ENCODE data around the gene CCHCR1. TPM values are rescaled to one million over a fixed set of nuclear protein-coding genes. Genes with fewer than 3 reads are reported as not detected.

CCHCR1 gene
- polyA plus RNA-seq, 3 donors, result 2.2 to 8.4 (median 2.8) TPM

DNA sequence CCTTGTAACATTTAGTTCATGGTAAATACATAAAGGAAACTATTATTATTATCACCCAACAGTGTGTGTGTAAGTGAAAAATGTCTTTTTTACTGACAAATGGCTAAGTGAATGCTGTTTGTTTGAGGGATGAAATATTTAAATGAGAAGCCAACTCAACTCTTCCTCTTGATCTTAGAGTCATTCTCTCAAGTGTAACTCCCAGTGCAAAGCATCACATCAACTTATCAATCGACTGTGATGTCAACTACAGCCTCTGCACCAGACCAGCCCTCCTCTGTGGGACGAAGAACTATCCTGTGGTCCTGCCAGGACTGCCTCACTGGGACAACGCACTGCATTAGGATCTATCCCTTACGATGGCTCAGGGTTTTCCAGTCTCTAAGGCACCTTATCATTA is 50.5 kb downstream of the CCHCR1 start:
- Histone ChIP-seq H3K9ac (ENCODE audit: insufficient read depth, low read length, poor library complexity, severe bottlenecking) (no peak overlapping the region), H3K79me2 (ENCODE audit: insufficient read depth, low read length) (no peaks in the 10 kb centered on the region), H3K4me3 (replicated peaks in 1 of 3; ENCODE audit: low read depth in 2 of 3, low read length in 3 of 3) (no peak overlapping the region), H4K20me1 (ENCODE audit: insufficient read depth, low read length) (no peaks in the 10 kb centered on the region), H3K4me1 (ENCODE audit: control insufficient read depth in 1 of 2, insufficient read depth in 2 of 2, low read length in 2 of 2) (peaks cover 11 to 13% of the 10 kb centered on the region in 2 donors), H3K4me2 (replicated peaks; ENCODE audit: extremely low read depth, low read length, poor library complexity, severe bottlenecking) (no peak overlapping the region), H3K9me3 (replicated peaks in 1 of 2; ENCODE audit: control insufficient read depth in 1 of 2, insufficient read depth in 1 of 2, low read length in 2 of 2) (no peaks in the 10 kb centered on the region), H2AFZ (ENCODE audit: insufficient read depth, low read depth, low read length, poor library complexity, severe bottlenecking) (no peak overlapping the region), H3K27ac (ENCODE audit: low read depth in 1 of 2, low read length in 2 of 2) (no peak overlapping the region), H3K27me3 (ENCODE audit: control insufficient read depth in 2 of 2, insufficient read depth in 2 of 2, low read length in 2 of 2) (peaks cover 0 to 3% of the 10 kb centered on the region in 2 donors), H3K36me3 (replicated peaks in 1 of 2; ENCODE audit: control insufficient read depth in 1 of 2, insufficient read depth in 2 of 2, low read length in 2 of 2) (no peaks in the 10 kb centered on the region)
- intact Hi-C loops (cut with micrococcal nuclease), result no loop called here
- H3K27me3 Mint-ChIP-seq (ENCODE audit: low read depth in 3 of 3), result peaks cover 8 to 14% (median 10%) of the 10 kb centered on the region in 3 donors
- TF ChIP-seq CTCF (IDR thresholded peaks at IDR 0.05), result no peak
- no peak for DNase-seq
- no peaks in the 10 kb centered on the region for H3K9me3 Mint-ChIP-seq
- WGBS (ENCODE audit: insufficient coverage), result 100% methylated on average over 1 of the region's 4 CpGs
- peaks cover 24% of the 10 kb centered on the region for H3K4me1 Mint-ChIP-seq
- H3K4me3 Mint-ChIP-seq, result no peak overlapping the region
- peak overlapping the region in 1 of 7 donors; percentile 33 for H3K27ac Mint-ChIP-seq
- no peaks in the 10 kb centered on the region for H3K36me3 Mint-ChIP-seq

DNA sequence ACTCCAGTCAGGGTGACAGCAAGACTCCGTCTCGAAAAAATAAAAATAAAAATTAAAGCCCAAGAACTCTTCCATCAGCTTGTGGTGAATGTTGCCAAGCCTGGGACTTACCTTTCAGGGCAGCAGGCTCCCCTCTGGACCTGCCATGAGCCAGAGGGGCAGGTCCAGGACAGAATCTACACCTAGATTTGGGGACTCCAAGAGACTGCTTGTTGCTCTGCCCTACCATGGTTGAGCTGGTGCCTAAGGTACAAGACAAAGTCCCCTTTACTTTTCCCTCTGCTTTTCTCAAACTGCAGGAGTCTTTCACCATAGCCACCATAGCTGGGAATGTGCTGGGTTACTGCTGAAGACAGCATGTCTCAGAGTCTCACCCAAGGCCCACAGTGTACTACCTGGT is 54.5 kb downstream of the CCHCR1 start:
- peaks cover 8% of the 10 kb centered on the region for H3K4me1 Mint-ChIP-seq
- H3K36me3 ChIP-seq (replicated peaks in 1 of 2; ENCODE audit: control insufficient read depth in 1 of 2, insufficient read depth in 2 of 2, low read length in 2 of 2), result no peaks in the 10 kb centered on the region
- H4K20me1 ChIP-seq (ENCODE audit: insufficient read depth, low read length), result no peaks in the 10 kb centered on the region

More for the DNA sequence above, 54.5 kb downstream of the CCHCR1 start:
- H3K4me1 ChIP-seq (ENCODE audit: control insufficient read depth in 1 of 2, insufficient read depth in 2 of 2, low read length in 2 of 2), result no peaks in the 10 kb centered on the region
- no peaks in the 10 kb centered on the region for H3K9me3 Mint-ChIP-seq
- H3K27me3 ChIP-seq (ENCODE audit: control insufficient read depth in 2 of 2, insufficient read depth in 2 of 2, low read length in 2 of 2), result no peaks in the 10 kb centered on the region
- H3K9me3 ChIP-seq (replicated peaks in 1 of 2; ENCODE audit: control insufficient read depth in 1 of 2, insufficient read depth in 1 of 2, low read length in 2 of 2), result no peaks in the 10 kb centered on the region
- no peak overlapping the region for H3K4me3 ChIP-seq (replicated peaks in 1 of 3; ENCODE audit: low read depth in 2 of 3, low read length in 3 of 3)
- H3K27ac Mint-ChIP-seq, result no peak overlapping the region
- H3K36me3 Mint-ChIP-seq, result no peaks in the 10 kb centered on the region
- no peak for DNase-seq
- no peaks in the 10 kb centered on the region for H3K79me2 ChIP-seq (ENCODE audit: insufficient read depth, low read length)
- H3K27me3 Mint-ChIP-seq (ENCODE audit: low read depth in 3 of 3), result peaks cover 0 to 7% (median 2%) of the 10 kb centered on the region in 3 donors
- no peak overlapping the region for H3K4me3 Mint-ChIP-seq
- H2AFZ ChIP-seq (ENCODE audit: insufficient read depth, low read depth, low read length, poor library complexity, severe bottlenecking), result no peak overlapping the region
- no peak for TF ChIP-seq CTCF (IDR thresholded peaks at IDR 0.05)
- no peak overlapping the region for H3K27ac ChIP-seq (ENCODE audit: low read depth in 1 of 2, low read length in 2 of 2)
- H3K4me2 ChIP-seq (replicated peaks; ENCODE audit: extremely low read depth, low read length, poor library complexity, severe bottlenecking), result no peak overlapping the region
- H3K9ac ChIP-seq (ENCODE audit: insufficient read depth, low read length, poor library complexity, severe bottlenecking), result no peak overlapping the region
- WGBS (ENCODE audit: insufficient coverage), result 100% methylated on average over 2 of the region's 2 CpGs
- intact Hi-C loops (cut with micrococcal nuclease), result no loop called here
